HG03354 (cell line): ENCODE measurements around the gene GSG1L.

ENCODE experiments used
- ATAC-seq: cut with Tn5 transposase; IDR thresholded peaks from one replicate; pipeline ENCODE4 v1.9.1; 2021; ENCODE audit warnings: mild to moderate bottlenecking; ENCODE audit not compliant: unreplicated experiment, poor library complexity, severe bottlenecking

GSG1L gene

DNA sequence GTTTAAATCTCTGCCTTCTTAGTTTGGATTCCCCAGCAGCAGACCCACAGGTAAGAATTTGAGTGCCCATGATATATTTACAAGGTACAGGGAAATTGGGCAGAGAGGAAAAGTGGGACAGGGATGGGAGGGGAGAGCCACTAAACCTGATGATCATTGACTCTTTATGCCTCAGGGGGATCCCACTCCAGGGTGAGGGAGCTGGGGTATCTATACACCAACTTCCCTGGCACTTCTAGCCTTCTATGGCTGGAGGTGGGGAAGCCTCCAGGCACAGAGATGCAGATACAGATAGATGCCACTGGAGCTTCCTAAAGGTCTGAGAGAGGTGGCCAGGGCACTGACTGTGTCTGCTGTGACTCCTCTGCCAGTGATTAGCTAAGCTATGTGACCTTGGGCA is 257.1 kb downstream of the GSG1L start:
- no peak for ATAC-seq

DNA sequence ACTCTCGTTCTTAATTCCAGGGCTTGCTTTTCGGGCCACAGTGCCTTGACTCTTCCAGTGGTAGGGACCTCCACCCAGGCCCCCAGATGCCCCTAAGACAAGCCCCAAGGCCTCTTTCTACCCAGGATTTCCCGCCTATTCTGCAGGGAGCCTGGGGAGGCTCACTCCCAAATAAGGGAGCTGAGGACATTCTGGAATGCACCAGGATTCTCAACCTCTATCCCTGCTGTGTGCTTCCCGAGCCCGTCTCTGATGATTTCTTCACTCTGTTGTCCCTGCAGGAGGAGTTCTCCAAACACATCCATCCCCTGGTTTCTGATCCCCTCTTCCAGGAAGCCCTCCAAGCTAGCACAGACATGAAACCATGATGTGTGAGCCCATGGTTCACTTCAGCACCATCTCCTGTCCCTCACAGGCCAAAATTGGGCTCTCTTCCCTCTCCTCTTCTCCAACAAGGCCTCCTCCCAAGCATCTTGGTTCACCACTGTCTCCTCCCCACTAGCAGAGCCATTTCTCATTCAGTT is 257.6 kb downstream of the GSG1L start:
- ATAC-seq = no peak

DNA sequence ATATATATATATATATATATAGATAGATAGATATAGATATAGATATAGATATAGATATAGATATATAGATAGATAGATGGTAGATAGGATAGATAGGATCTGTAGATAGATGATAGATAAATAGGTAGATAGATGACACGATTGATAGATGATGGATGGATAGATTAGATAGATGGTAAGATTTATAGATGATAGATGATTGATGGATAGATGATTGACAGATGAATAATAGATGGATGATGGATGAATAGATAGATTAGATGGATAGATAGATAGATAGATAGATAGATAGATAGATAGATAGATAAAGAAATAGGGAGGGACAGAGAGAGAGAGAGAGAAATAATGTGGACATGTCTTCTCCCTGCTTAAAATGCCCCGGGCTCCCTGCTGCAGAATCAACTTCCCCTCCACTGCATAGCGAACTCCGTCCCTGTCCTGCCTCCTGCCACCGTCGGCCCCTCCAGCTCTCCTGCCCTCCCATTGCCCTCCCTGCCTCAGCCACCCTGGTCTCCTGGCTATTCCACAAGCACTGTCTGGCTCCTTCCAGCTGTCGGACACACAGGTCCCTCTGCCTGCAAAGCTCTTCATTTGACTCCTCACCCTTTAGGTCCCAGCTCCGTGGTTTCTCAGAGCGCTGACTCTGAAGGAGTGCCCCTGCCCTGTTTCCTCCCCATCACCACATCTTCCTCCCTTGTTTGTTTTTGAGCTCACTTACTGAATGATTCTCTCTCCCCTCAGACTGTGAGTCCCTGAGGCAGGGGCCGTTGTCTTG is 259.6 kb downstream of the GSG1L start:
- no peak for ATAC-seq

DNA sequence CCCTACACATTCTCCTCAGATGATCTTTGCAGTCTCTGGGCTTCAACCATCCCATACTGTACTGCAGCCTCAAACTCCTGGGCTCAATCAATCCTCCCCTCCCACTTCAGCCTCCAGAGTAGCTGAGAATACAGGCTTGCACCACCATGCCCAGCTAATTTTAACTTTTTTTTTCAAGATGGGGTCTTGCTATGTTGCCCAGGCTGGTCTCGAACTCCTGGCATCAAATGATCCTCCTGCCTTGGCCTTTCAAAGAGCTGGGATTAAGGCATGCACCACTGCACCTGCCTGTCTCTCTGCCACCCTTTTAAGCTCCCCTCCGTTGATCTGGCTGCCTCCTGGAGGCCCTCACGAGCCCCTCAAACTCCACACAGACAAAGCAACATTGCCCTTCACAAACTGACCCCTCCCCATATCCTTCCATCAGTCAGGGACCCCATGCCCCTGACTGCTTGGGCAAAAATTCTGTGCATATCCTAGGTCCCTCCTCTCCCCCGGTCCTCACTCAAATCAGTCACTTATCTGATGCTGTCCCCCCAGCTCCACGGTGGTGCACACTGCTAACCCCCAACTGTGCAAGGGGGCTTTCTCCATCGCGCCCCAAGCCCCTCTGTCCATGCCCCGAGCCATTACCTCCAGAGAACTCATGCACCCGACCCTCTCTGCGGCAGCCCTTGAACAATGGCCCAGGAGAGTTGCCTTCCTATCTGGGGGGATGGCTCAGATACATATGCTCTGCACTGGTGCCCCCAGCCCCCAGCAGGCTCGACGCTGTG is 260.7 kb downstream of the GSG1L start:
- ATAC-seq = no peak

DNA sequence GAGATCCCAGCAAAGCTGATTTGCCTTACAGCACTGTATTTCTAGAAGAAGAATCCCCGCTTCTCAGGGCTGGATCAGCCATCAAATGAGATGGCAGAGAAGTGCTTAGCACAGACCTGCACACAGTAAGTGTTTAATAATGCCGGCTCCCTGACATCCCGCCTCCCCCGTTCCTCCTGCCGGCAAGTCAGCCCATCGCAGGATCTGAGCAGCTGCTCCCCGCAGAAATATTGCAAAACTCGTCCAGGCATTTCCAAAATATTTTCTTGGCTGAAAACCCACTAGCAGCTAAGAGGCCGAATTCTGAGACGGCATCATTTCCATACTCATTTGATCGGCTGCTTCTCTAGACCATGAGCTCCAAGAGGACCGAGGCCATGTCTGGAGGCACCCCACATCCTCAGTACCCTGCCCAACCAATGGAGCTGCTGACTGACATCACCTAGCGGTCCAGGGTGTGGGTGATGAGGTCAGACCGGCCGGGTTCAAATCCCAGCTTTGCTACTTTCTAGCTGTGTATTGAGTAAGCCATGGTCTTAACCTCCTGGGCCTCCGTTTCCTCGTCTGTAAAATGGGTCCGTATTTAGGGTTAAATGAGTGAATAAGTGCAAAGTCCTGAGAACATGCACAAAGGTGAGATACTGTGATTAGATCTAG is 262.1 kb downstream of the GSG1L start:
- ATAC-seq = no peak

DNA sequence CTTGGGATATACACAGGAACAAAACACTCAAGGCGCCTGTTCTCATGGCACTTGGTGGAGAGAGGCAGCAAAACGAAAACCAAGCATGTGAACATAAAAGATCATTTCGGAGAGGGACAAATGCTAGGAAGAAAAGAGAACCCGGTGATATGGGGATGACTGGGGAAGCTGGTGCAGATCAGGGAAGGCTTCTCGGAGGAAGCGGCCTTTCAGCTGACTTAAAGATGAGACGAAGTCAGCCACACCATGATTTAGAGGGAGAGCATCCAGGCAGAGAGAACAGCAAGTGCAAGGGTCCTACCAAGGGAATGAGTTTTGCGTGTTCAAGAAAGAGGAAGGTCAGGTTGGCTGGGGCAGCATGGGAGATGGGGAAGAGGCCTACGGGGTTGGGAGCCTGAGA is 262.7 kb downstream of the GSG1L start:
- ATAC-seq = no peak

DNA sequence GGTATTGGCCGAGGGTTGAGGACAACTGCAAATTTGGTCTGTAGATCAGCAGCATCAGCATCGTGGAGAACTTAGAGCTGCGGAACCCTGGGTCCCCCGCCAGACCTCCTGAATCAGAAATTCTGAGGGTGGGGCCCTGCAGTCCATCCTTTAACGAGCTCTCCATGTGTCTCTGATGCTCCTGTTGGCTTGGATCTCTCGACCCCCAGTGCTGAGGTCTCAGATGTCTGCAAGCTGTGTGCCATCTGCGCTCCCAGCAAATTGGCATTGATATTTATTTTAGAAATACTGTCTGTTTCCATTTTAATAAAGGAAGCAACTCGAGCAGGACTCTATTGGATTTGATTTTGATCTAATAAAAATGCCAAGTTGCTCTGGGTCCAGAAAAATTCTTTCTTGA is 263.6 kb downstream of the GSG1L start:
- no peak for ATAC-seq

DNA sequence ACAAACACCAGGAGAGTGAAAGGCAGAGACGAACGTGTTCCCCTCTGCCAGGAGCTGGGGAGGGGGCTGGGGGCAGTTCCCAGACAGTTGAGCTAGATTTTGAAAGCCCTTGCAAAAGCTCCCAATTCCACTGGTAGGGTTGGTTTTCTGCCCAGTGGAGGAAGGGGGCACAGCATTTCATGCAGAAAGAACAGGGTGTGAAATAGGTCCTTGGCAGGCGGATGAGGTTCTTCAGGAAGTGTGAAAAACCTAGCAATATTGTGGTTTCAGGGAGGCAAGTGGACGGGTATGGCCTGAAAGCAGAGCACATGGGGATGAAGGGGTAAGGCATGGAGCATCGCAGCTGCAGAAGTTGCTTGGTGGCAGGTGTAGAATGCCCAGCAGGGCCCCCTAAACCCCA is 265.3 kb downstream of the GSG1L start:
- ATAC-seq = no peak

DNA sequence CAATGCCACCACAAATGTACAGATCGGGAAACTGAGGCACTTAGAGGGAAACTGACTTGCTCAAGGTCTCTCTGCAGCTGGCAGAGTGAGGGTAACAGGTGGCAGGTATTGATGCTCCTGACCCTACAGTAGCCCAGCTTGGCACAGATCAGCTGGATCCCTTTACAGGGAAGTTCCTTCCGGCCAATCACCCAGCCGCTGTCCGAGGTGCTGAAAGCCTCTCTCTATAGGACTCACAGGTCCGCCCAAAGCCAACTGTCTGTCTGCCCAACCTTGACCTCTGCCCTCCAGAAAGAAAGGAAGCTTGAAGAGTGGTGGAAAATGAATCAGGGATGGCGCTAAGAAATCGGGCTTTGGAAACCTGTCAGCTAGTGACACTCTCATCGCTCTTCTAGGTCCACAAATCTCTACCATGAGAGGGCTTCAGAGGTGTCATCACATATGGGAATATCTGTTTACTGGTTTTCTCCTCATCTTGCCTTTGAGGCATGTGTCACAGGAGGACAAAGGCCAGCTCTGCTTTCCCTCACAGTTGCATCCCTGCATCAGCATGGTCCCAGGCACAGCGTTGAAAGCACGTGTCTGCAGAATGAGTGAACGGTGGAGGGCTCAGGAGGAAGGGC is 267.4 kb downstream of the GSG1L start:
- ATAC-seq = no peak

DNA sequence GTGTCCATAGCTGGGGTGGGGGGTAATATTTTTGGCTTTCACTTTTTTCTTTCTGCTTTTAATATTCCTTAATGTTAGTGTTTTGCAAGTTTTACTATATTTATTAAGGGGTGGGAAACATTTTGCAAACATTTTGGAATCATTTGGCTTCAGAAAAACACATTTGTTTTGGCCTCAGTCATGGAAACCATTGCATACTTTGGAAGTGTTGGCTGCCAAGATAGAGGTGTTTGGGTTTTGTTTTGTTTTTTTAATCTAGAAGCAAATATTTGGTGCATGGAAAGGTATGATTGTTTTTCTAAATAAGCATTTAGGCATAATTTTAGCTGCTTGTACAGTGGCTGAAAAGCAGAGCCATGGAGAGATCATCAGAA is 270.3 kb downstream of the GSG1L start:
- ATAC-seq = no peak

DNA sequence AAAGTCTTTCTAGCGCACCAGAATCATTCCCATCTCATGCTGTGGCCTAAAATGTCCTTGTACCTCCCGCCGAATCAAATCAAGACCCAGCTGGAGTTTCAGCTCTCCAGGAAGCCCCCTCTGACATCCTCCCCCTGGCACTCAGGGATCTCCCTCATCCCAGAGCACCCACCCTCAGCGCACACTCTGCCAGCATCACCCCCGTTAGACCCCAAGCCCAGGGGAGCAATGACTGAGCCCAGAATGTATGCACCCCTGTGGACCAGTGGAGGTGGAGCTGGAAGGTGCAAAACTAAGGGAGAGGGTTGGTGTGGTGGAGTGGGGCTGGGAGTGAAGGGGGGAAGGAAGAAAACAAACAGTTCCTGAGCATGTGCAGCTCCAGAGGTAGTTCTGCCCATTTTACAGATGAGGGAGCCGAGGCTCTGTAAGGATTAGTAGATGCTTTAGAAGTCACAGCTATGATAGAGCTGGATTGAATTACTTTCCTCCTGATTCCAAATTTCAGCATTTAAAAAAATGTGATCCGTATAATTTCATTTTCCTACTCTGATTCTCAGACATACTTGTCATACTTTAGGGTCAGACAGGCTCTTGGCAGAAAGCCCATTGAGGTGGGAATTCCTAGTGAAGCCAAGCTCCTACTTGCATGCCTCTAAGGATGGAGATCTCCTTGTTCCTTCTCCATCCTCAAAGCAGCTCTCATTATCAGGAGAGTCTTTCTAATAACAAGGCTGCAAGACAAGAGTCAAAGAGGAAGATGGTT is 270.8 kb downstream of the GSG1L start:
- no peak for ATAC-seq

DNA sequence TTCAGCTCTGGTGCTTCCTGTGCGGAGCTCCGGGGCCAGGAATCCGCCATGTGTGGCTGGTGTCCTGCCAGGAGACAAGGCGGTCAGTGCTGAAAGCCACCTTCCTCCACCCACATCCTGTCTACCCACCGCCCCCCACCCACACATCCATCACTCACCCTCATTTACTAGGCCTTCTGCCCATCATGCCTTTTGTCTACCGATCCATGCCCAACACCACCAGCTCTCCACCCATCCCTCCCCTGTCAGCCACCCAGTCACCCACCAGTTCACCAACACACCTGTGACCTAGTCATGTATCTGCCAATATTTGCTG is 272.2 kb downstream of the GSG1L start:
- ATAC-seq = no peak

DNA sequence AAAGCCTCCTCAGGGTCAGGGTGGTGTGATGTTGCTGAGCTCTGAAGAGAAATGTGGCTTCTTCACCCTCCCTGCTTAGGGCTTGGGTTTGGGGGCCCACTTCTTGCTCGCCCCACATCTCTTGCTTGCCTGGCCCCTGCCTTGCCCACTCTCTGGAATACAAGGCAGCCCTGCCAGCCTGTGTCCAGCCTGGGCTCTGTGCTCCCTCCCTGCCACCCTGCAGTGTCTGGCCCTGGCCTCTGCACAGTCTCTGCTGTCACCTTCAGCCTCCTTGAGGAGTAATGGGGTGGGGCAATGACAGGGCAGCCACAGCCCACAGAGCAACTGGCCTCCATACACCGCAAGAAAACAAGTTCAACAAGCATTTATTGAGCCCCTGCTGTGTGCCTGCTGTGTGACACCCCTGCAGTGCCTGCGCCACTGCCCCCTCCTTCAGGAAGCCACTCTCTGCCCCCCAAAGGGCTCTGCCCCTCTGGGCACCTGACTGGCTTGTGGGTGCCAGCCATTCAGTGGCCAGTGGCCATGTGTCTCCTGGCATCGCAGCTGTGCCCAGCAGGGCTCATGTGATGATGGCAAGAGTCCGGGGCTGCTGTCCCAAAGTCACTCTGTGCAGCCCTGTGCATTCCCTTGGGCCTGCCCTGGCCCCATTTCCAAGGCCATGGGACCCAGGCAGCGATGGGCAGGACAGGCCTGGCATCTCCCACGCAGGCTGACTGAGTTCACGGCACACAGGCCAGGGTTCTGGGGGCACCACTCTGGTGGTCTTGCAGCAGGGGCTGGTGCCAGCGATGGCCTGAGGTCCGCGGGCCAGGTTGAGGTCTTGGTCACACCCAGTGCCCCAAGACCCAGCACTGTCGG is 272.7 kb downstream of the GSG1L start:
- no peak for ATAC-seq

DNA sequence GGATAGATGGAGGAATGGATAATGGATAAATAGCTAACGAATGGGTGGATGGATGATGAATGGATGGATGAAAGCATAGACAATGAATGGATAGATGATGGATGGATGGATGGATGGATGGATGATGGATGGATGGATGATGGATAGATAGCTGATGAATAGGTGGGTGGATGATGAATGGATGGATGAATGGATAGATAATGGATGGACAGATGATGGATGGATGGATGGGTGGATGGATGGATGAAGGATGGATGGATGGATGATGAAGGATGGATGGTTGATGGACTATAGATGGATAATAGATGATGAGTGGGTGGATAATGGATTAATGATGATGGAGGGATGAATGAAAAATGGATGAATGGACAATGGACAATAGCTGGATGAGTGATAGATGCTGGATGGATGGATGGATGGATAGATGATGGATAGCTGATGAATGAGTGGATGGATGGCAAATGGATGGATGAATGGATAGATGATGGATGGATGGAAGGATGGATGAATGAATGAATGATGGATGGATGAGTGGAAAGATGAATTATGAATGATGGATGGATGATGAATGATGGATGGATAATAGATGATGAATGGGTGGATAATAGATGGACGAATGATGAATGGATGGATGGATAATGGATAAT is 273.8 kb downstream of the GSG1L start:
- no peak for ATAC-seq

DNA sequence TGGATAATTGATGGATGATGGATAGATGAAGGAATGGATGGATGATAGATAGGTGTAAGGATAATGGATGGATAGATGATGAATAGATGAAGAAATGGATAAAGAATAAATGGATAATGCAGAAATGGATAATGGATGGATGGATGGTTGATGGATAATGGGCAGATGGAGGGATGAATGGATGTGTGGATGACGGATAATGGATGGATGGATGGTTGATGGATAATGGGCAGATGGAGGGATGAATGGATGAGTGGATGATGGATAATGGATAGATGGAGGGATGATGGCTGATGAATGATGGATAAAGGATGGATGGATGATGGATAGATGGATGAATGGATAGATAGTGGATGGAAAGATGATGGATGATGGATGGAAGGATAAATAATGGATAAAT is 274.4 kb downstream of the GSG1L start:
- no peak for ATAC-seq

DNA sequence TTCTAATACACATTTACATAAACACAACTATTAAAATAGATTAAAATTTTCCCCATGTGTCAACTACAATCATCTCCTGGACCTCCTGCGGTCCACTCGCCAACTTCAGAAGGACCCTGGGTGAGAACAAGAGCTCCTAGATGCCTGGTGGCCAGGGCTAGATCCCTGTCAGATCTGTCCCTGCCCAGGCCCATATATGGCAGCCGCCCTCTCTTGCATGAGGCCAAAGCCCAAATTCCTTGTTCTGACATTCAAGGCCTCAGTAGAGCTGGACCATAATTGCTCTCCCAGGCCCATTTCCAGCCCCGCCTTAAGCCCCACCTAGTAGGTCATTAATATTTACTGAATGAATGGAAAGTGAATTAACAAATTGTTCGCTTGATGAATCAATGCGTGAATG is 275.8 kb downstream of the GSG1L start:
- no peak for ATAC-seq

DNA sequence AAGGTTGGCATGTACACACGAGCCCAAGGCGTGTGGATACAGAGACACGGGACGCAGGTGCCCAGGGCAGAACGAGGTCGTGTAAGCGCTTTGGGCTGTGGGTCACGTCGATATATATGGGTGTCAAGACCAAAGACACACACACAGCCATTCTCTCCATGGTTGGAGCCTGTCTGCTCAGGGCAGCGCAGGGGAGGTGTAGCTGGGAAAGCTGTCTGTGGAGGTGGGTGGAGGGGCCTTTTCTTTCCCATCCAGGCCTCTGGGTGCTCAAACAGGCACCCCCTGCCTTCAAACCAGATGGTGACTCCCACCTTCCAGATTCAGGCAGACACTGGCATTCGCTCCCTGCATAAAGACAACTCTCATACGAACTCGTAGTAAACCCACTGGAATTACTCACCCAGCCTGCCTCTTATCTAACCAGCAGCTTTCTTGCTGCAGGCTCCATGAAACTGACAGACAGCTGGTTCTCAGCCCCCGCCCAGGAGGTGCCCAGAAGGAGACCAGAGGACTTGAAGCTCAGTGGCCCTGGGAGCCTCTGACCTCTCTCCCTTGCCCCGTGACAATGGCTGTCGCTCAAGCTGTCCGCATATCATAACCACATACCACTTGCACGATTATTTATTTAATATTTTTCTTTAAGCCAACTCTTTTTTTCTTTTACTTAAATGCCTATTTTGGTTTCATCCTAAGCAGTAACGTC is 276.4 kb downstream of the GSG1L start:
- ATAC-seq = no peak
